ENCODE data around the gene XDH.

The XDH gene

DNA sequence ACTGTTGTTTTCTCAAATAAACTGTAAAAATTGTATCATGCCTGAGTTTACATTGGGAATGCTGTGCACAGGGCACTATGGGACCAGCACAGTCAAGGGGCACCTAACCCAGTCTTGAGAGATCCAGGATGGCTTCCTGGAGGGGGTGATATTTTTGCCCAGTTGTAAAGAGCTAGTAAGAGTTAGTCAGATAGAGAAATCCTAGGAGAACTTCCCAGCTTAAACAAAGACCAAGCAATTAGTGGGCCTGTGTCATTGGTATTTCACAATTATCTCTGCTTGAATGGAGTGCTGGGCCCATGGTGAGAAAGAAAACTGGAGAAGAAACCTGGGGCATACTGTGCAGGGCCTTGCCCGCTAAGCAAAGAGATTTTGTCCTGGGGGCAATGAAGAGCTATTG lies 12.2 kb downstream of the XDH start:
- no peak for DNase-seq (ENCODE audit: low read depth in 2 of 2)

DNA sequence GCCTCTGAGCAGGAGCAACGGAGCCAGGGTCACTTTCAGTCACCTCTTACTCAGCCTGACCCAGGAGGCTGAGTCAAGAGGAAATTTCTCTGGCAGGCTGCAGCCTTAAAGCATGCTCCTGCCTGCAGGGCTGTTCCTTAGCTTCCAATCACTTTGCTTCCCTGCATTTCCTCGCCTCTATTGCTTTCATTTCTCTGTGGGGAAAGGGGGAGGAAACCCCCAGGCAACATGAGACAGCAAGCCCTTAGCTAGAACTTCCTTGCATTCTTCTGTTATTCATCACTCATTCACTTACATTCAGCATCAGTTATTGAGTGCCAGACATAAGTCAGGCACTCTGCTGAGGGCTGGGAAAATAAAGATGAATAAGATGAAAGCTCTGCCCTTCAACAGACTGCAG lies 13.0 kb downstream of the XDH start:
- DNase-seq (ENCODE audit: low read depth in 2 of 2) = no peak

DNA sequence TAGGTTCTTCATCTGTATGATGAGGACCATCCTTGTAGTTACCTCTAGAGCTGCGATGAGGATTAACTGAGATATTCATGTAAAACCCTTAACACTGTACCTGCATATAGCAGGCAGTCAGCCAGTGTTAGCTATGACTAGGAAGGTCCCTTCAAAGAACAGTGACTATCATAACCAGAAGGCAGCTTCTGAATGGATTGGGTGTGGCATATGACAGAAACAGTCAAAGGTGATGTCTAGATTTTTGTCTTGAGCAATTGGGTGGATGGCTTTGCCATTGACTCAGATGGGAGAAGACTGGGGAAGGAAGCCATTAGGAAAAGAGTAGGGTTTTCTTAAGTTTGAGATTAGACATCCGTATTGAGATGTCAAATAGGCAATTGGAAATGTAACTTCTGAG lies 15.7 kb downstream of the XDH start:
- DNase-seq (ENCODE audit: low read depth in 2 of 2) = no peak

DNA sequence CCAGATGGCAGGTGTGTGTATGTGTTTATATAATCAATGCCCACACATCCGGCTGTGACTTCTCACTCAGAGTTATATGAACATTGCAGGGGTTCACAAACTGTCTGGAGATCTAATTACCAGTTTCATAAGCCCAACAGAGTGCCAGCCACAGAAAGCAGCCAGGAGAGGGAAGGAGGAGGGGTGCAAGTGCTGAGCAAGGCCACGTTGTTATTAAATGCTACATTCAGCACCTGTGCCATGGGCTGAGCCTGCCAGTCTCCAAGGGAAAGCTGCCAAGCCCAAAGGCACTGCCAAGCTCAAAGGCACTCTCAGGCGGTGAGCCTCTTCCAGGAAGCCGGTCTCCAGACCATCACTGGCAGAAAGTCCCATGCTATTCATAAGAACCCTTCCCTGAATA lies 17.4 kb downstream of the XDH start:
- DNase-seq (ENCODE audit: low read depth in 2 of 2) = no peak

DNA sequence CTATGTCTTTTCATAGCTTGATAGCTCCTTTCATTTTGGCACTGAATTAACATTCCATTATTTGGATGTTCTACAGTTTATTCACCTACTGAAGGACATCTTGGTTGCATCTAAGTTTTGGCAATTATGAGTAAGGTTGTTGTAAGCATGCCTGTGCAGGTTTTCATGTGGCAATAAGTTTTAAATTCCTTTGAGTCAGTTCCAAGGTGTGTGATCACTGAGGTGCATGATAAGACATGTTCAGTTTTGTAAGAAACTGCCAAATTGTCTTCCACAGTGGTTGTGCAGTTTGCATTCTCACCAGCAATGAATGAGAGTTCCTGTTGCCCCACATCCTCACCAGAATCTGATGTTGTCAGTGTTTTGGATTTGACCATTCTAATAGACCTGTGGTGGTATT lies 24.2 kb downstream of the XDH start:
- DNase-seq (ENCODE audit: low read depth in 2 of 2) = no peak

DNA sequence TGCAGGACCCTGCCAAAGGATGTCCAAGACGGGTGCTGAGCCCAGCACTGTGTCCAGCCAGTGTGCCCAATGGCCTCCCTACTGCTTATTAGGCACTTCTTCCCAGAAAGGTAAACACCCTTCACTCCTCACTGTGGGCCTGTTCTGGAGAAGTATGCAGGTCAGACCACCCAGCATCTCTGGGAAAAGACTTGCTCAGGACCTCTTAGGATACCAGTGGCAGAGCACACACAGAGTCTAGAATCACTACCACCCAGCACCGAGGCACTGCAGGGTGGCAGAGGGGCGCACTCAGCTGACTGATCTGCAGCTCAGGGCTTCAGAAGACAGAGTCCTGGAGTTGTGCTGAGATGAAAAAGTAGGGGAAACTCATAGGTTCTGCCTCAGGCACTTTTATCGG lies 25.8 kb downstream of the XDH start:
- DNase-seq (ENCODE audit: low read depth in 2 of 2) = no peak

DNA sequence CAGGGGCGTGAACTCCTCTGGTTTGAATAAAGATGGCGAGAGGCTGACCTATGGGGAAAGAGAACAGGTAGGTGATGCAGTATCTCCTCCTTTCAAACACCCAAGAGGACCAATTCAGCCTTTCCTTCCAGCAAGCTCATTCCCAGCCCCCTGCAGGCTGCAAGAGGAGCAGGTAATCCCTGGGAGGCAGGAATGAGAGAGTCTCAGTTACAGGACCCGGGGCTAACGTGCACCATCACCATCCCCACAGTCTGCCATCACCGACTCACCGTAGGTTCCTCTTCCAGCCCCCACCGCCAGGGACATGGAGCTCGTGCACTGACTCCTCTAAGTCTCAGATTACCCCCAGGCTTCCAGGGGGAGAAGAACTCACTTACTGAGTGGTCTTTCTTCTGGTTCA lies 26.7 kb downstream of the XDH start:
- DNase-seq (ENCODE audit: low read depth in 2 of 2) = no peak

DNA sequence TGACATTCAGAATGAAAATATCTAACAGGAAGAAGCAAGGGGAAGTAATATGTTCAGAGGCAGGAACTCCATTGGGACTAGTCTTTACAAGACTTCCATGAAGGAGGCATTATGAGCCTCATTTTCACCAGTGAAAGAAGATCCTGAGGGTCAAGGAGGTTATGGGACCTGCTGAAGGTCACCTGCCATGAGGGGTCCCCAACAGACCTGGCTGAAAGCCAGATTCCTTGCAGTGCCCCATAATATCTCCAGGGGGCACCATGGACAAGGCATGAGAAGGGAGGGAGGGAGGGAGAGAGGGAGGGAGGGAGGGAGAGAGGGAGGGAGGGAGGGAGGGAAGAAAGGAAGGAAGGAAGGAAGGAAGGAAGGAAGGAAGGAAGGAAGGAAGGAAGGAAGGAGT lies 27.9 kb downstream of the XDH start:
- no peak for DNase-seq (ENCODE audit: low read depth in 2 of 2)

DNA sequence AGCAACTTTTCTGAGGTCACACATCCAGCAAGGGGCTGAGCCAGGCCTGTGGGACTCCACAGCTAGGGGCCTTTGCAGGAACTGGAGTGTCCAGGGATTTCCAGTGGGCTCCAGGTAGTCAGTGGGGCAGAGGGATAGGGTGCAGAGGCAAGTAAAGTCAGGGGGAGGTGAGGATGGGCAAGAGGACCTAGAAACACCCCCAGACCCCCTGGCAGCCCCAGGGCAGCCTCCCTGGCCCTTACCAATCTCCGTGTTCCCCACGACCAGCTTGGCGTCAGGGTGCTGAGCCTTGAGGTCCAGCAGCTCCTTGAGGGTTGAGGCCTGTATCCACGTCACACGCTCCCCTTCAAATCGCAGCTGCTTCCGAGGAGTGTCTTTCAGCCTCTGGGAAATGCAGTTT lies 28.4 kb downstream of the XDH start:
- DNase-seq (ENCODE audit: low read depth in 2 of 2) = no peak

DNA sequence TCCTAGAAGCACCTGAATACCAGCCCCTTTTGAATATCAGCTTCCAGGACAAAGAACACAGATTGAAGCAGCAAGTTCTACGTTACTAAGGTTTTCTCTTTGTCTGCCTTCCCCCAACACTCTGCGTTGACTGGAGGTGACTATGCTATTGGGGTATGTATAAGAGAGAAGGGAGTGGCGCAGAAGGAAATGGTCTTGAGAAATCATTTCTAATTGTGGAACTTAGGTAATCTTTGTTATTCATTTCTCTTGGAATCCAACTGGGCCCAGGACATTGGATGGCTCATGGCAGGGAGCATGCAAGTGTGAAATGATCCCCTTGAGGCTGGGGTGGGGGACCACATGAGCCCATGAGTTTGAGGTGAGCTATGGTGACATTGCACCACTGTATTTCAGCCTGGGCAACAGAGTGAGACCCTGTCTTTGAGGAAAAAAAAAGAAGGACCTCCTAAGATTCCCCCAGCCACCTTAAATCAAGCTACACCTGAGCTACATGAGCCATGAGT lies 29.7 kb downstream of the XDH start:
- DNase-seq (ENCODE audit: low read depth in 2 of 2) = no peak

DNA sequence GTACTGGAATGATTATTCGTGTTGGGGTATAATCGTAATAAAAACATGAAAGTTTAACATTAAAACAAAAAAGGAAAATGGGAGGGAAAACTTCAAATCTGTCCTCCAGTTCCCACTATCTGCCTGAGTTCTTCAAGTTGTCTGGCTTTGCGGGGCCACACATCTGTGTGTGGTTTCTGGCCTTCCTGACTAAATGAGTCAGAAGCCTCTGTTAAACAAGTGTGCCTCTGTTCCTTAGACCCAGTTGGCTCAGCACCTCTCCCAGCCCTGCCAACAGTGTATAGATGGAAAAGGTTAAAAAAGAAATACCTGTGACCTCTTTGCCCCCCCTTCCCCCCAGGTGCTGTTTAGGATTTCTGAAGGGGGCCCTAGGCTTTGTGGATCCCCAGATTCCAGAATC lies 30.2 kb downstream of the XDH start:
- no peak for DNase-seq (ENCODE audit: low read depth in 2 of 2)

DNA sequence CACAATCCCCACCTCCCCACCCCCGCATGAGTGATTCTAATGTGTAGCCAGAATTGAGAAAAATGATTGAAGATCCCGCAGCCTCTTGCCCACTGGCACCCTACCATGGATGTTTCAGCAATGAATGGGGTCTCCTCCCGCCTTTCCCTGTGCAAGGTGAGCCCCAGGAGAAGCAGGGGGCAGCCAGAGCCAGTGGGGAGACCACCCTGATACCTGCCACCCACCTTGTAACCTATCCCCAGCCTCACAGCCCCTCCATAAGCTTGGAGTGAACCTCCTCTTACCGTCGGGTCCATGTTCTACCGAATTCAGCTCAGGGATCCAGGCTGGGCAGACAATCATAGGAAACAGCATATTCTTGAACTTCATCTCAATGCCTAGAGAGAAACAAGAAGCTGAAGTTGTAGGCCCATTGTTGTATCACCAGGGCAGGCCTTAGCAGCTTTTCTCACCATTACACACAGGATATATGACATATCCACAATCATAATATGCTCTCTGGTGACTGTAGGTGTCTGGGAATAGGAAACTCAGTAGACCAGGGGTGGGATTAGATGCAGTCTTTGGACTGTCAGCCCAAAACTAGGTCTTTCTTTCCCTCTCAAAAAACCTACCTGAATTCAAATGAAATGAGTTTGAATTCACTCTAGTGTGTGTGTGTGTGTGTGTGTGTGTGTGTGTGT lies 30.9 kb downstream of the XDH start:
- DNase-seq (ENCODE audit: low read depth in 2 of 2) = no peak

DNA sequence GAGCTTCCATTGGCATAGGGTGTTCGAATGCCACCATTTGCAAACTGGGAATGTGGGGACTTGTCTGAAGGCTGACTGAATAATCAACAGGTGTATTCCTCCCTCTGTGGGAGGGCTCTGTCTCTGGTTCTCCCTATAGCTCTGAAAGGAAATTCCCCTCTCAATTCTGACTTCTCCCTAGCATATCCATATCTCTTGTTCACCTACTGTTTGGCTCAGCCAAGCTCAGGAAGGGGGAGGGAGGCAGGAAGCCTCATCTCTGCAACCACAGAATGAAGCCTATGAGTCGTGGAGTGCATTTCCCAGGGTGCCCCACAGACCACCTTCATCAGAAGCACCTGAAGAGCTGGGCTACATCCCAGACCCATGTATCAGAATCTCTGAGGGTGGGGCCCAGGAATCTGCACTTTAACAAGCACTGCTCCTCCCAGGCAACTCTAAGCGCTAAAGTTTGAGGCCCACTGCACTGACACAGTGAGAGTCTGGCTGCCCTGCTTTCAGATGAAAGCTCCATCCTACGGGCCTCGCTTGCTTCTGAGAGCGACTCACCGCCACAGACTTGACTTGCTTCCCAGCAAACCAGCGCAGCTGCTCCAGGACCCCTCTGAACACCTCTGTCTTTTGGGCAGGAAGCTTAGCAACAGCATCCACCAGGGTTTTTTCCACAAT lies 32.0 kb downstream of the XDH start:
- DNase-seq (ENCODE audit: low read depth in 2 of 2) = no peak

DNA sequence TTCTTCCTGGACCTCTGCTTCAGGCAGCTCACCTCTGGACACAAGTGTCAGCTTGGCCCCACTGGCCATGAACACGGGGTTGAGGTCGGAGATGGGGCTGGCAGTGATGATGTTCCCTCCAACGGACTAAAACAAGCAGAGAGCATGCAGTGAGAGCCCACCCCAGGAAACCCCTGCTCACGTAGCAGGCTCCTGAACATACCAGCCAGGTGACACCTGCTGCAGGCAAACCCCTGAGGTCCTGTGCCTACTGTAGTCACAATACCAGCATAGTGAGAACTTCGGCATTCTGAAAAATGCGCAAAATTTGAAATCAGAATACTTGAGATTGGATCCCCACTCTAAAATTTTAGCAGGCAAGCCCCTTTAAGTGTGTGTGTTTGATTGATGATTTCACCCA lies 32.9 kb downstream of the XDH start:
- DNase-seq (ENCODE audit: low read depth in 2 of 2) = no peak

DNA sequence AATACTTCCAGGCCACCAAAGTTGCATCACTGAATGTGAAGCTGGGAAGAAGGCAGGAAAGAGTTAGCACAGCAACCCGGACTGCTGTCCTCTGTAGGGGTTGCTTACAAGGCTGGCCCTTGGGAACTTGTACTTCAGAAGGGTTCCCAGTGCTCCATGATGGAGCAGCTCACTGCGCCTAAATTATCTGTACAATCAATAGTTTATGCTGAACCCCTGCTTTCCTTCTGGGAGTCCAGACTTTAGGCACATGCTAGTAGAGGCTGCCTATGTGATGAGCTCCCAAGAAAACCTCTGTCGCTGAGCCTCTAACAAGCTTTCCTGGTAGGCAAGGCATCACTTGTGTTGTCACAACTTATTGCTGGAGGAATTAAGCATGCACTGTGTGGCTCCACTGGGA lies 34.3 kb downstream of the XDH start:
- DNase-seq (ENCODE audit: low read depth in 2 of 2) = no peak

DNA sequence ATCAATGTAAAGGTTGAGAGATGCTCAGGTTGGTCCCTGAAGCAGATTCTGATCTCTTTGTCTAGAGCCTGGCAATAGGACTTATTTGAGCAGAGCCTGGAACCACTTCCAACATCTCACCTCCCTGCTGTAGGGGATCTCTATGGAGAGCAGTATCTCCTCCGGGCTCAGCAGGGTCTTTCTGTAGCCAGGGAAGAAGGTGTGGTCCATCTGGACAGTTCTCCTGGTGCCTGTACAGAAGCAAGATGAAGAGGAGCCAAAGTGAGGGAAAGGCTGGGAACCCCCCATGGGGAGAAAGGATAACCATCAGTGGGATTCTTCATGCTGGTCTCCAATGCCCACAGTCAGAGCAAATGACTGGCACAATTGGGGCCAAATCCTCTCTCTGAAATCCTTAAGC lies 34.8 kb downstream of the XDH start:
- DNase-seq (ENCODE audit: low read depth in 2 of 2) = no peak

DNA sequence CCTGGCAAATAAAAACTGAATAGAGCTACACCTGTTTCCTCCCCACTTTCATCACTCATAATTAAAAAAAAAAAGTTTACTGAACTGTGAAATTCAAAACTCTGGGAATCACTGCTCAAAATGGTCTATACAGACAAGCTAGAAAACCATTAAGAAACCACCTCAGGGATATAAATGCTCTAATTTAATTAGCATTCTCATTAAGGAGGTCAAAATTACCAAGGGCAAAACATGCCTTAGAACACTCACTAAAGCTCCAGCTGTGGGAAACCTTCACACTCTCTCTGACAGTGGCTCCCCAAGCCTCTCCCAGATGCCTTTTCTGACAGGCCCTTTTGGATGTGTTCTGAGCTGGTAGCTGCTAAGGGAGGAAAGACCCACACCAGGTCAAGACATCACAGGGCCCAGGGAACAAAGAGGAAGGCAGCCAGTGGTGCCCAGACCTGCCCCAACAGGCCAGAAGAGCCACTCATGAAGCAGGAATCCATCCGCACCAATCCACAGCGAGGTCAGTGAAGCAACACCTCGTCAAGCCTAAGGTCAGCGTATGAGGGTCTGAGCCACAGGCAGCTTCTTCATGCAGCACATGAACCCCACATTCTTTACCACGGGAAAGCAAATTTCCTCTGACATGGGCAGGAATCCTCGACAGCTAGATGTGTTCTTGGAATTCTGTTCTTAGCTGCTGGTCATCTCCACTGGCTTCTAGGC lies 35.6 kb downstream of the XDH start:
- DNase-seq (ENCODE audit: low read depth in 2 of 2) = no peak

DNA sequence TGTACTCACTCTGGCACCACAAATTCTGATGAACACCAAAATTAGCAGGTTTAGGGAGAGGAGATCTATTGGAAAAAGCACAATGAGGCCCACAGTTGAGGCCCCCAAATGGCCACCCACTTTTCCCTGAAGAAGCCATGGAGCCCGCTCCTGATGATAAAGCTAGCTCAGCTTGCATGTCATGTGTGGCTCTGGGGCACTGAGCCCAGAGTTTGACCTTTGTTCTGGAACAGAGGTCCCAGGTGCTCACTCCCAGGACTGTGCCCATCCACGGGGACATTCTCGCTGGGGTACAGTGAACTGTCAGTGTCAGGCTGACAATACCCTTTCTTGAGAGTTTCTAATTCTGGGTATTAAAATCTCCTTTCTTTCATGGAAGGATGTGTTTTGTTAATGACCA lies 36.2 kb downstream of the XDH start:
- no peak for DNase-seq (ENCODE audit: low read depth in 2 of 2)

DNA sequence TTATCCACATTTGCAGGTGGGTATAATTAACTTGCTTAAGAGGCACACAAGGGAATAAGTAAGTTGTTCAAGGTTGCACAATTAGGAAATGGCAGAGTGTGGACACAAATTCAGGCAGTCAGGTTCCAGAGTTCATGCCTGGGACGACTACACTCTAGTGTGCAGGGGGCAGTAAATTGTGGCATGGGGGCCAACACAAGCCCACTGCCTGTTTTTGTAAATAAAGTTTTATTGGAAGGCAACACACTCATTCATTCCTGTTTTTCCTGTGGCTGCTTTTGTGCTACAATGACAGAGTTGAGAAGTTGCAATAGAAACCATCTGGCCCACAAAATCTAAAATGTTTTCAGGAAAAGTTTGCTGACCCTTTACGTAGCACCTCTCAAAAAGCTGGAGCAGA lies 41.4 kb downstream of the XDH start:
- DNase-seq (ENCODE audit: low read depth in 2 of 2) = no peak

DNA sequence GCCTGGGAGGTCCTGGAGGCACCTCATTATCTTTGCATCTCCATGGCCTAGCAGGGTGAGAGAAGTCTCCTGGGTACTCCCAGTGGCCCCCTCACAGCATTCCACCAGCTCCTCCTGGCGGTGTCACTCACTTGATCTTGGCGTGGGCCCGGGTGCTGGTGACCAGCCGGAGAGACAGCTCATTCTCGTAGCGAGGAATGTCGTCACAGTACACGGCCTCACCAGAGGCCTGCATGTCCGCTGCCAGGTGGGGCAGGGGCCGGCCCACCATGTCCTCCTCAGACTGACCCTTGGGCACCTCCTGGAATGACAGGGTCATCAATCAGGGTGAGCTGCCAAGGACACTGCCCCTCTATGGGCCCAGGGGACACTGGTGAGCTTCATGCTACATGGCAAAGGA lies 42.4 kb downstream of the XDH start:
- no peak for DNase-seq (ENCODE audit: low read depth in 2 of 2)

DNA sequence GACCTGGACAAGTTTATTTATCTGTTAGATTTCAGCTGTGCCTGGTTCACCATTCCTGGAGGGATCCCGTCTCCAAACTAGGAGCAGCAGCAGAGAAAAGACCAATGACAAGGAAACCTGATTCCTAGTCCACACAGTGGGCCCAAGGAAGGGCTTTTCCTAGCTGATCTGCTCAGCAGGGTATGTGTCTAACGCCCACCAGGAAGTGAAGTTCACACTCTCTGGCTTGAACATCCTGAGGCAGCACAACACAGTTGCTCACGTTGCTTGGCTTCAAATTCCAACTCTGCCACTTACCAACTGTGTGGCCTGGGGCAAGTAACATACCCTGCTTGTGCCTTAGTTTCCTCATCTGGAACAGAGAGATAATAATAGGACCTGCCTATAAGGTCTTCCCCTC lies 42.9 kb downstream of the XDH start:
- no peak for DNase-seq (ENCODE audit: low read depth in 2 of 2)

DNA sequence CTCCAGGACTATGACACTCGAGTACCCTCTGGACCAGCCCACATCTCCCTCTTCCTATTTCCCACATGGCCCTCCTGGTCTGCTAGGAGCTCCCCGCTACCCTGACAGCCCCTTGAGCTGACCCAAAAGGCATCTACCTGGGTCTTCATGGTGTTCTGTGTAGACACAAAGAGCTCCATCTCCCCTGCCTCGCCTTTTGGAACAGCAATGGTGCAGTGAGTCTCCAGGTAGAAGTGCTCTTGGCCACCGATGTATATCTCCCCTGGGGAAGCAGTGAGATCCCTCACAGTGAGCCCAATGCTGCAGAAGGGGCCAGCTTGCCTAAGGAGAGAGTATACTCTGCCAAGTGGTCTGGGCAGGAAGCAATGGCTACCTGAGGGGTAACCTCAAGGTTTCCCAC lies 47.8 kb downstream of the XDH start:
- no peak for DNase-seq (ENCODE audit: low read depth in 2 of 2)

DNA sequence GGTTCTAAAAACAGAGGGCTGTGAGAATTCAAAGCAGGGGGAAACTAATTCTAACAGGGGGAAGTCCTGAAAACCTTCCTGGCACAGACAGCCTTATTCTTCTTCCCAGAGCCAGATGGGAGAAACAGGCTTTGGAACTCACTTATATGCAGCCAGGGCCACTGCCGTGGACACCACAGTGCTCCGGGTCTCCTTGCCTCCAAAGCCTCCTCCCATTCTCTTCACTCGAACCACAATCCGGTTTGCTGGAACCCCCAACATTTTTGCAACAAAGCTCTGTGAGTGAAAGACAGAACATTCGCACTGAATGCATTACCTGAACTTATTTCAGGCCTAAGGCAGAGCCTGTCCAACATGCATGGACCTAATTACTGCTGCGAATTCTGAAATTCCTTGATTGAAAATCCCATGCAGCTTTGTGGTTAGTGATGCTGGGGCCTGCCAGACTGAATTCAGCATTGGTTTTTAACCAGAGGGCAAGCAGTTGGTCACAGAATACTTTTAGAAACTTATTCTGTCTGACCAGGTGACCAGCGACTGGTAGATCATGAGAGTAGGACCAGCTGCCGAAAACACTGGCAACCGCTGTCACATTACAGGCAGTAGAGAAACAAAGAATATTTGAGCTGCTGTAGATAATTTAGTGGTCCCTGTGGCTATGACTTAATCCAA lies 48.6 kb downstream of the XDH start:
- DNase-seq (ENCODE audit: low read depth in 2 of 2) = no peak

Data from stimulated activated CD8-positive, alpha-beta memory T cell treated with anti-CD3 and anti-CD28 coated beads, Interleukin-7, amount 100 ng/mL, for 1 hour (primary cell).